HCT116 (cell line): ENCODE measurements around the gene TMEM86A. TPM values are rescaled to one million over a fixed set of nuclear protein-coding genes. Genes with fewer than 3 reads are reported as not detected.

Source experiments
- ATAC-seq: fragments of 200-7000 bp; cut with Tn5 transposase; 2 replicates; pipeline ENCODE4 v1.9.1; 2020; ENCODE audit warnings: mild to moderate bottlenecking, moderate library complexity
- BruUV-seq: library from RNA; stranded (reverse); fragments of 400-500 nt; replicated peaks from 2 replicates; lab custom pipeline; 2021; lab: Mats Ljungman, UMichigan
- CTCF ChIA-PET: fragments of 300-600 bp; sonication (Branson Sonifier 250); formaldehyde crosslinking; loops from one replicate; lab custom pipeline; 2021; ENCODE audit warnings: antibody characterized with exemption; lab: Charles Lee
- POLR2A ChIA-PET: fragments of 300-600, 350-600 bp; sonication (Branson Sonifier 250); formaldehyde crosslinking; loops from one replicate; lab custom pipeline; 2021; ENCODE audit warnings: antibody characterized with exemption; lab: Charles Lee
- RAD21 ChIA-PET, 2 experiments: fragments of 300-600 bp; sonication (Branson Sonifier 250); formaldehyde crosslinking; loops; one replicate each; lab custom pipeline; 2023; ENCODE audit warnings: low total read pairs in 2 of 2; ENCODE audit not compliant: uncharacterized antibody in 2 of 2, unreplicated experiment in 2 of 2, low non-redundant PET in 1 of 2; lab: Charles Lee
- DNase-seq: peaks from one replicate; pipeline ENCODE4 v3.0.0-alpha.2; 2010; ENCODE audit warnings: low read depth, low spot score
- H2AFZ ChIP-seq: fragments of 200-600 bp; shearing (Covaris generic), sonication (generic); 2 replicates; pipeline ENCODE4 v1.6.1; 2017; ENCODE audit warnings: low read depth, mixed run types, mixed read lengths, antibody characterized with exemption, low read length; ENCODE audit not compliant: poor library complexity, severe bottlenecking
- H3K27ac ChIP-seq: 2 replicates; pipeline ENCODE4 v1.5.1; 2012; ENCODE audit warnings: low read depth, low read length
- H3K27me3 ChIP-seq: fragments of 200-600 bp; sonication (generic); 2 replicates; pipeline ENCODE4 v1.6.1; 2016; ENCODE audit warnings: mixed run types, low read length, mixed read lengths; ENCODE audit not compliant: insufficient read depth
- H3K36me3 ChIP-seq, 2 experiments: fragments of 200-500 bp in 1 of 2; fragments of 200-600 bp in 1 of 2; sonication (Bioruptor generic) in 1 of 2; sonication (generic) in 1 of 2; 2 replicates each; pipeline versions ENCODE4 v1.5.1 to v1.6.1; 2014 to 2016; ENCODE audit warnings: low read length in 2 of 2, inconsistent platforms in 1 of 2, mixed read lengths in 1 of 2, mixed run types in 1 of 2; ENCODE audit not compliant: insufficient read depth in 2 of 2, control insufficient read depth in 1 of 2
- H3K4me1 ChIP-seq, 2 experiments: fragments of 200-600 bp in 1 of 2; sonication (generic) in 1 of 2; 2 replicates each; pipeline versions ENCODE4 v1.5.1 to v1.6.1; 2012 to 2017; ENCODE audit warnings: low read length in 2 of 2, inconsistent platforms in 1 of 2, mild to moderate bottlenecking in 1 of 2, mixed read lengths in 1 of 2, mixed run types in 1 of 2, moderate library complexity in 1 of 2; ENCODE audit not compliant: insufficient read depth in 2 of 2, control insufficient read depth in 1 of 2
- H3K4me2 ChIP-seq: fragments of 200-600 bp; sonication (generic); 2 replicates; pipeline ENCODE4 v1.6.1; 2017; ENCODE audit warnings: mixed run types, low read length, mixed read lengths
- H3K4me3 ChIP-seq, 2 experiments: fragments of 200-600 bp in 1 of 2; sonication (generic) in 1 of 2; replicated peaks in 1 of 2; 2 replicates each; pipeline ENCODE4 v1.5.1; 2011 to 2016; ENCODE audit warnings: low read length in 2 of 2, control low read depth in 1 of 2, low read depth in 1 of 2, mild to moderate bottlenecking in 1 of 2, mixed read lengths in 1 of 2, mixed run types in 1 of 2
- H3K79me2 ChIP-seq: fragments of 200-600 bp; sonication (generic); 2 replicates; pipeline ENCODE4 v1.6.1; 2017; ENCODE audit warnings: mild to moderate bottlenecking, mixed run types, low read length, moderate library complexity, mixed read lengths; ENCODE audit not compliant: insufficient read depth
- H3K9ac ChIP-seq: fragments of 200-600 bp; sonication (generic); 2 replicates; pipeline ENCODE4 v1.6.1; 2016; ENCODE audit warnings: low read length, mixed read lengths
- H3K9me2 ChIP-seq: fragments of 200-600 bp; sonication (generic), shearing (Covaris generic); 2 replicates; pipeline ENCODE4 v1.6.1; 2017; ENCODE audit warnings: mixed run types, mild to moderate bottlenecking, moderate library complexity; ENCODE audit not compliant: insufficient read depth
- H3K9me3 ChIP-seq, 2 experiments: fragments of 200-500 bp in 1 of 2; fragments of 200-600 bp in 1 of 2; sonication (Bioruptor generic) in 1 of 2; sonication (generic) in 1 of 2; 2 replicates each; pipeline ENCODE4 v1.6.1; 2014 to 2017; ENCODE audit warnings: low read length in 2 of 2, mixed read lengths in 2 of 2, inconsistent platforms in 1 of 2, low read depth in 1 of 2, mild to moderate bottlenecking in 1 of 2, mixed run types in 1 of 2, moderate library complexity in 1 of 2; ENCODE audit not compliant: control insufficient read depth in 1 of 2, insufficient read depth in 1 of 2
- H4K20me1 ChIP-seq: fragments of 200-600 bp; sonication (generic), shearing (Covaris generic); 2 replicates; pipeline ENCODE4 v1.6.1; 2017; ENCODE audit warnings: mixed run types, mild to moderate bottlenecking, moderate library complexity; ENCODE audit not compliant: insufficient read depth
- CBX3 ChIP-seq: IDR thresholded peaks from 2 replicates; pipeline ENCODE4 v1.6.1; 2012; ENCODE audit warnings: low read depth
- CEBPB ChIP-seq: IDR thresholded peaks from 2 replicates; pipeline ENCODE4 v1.6.1; 2012; ENCODE audit warnings: low read depth
- EGR1 ChIP-seq: IDR thresholded peaks from 2 replicates; pipeline ENCODE4 v1.6.1; 2012; ENCODE audit warnings: low read depth
- ELF1 ChIP-seq: IDR thresholded peaks from 2 replicates; pipeline ENCODE4 v1.6.1; 2012; ENCODE audit warnings: low read depth, borderline replicate concordance
- EZH2 ChIP-seq: fragments of 200-600 bp; sonication (generic); IDR thresholded peaks from 2 replicates; pipeline ENCODE4 v1.6.1; 2017; ENCODE audit warnings: antibody characterized with exemption, mixed run types
- FOSL1 ChIP-seq: IDR thresholded peaks from 2 replicates; pipeline ENCODE4 v1.6.1; 2012; ENCODE audit warnings: low read depth
- JUND ChIP-seq: IDR thresholded peaks from 2 replicates; pipeline ENCODE4 v1.6.1; 2012
- POLR2A ChIP-seq: IDR thresholded peaks from 2 replicates; pipeline ENCODE4 v1.7.0; 2011; ENCODE audit warnings: borderline replicate concordance; ENCODE audit not compliant: insufficient read depth, insufficient read length; ENCODE audit errors: extremely low read depth
- POLR2AphosphoS5 ChIP-seq: IDR thresholded peaks from 2 replicates; pipeline ENCODE4 v1.6.1; 2011; ENCODE audit warnings: mild to moderate bottlenecking, low read depth, low read length, moderate library complexity
- SP1 ChIP-seq: IDR thresholded peaks from 2 replicates; pipeline ENCODE4 v1.6.1; 2012; ENCODE audit warnings: low read depth
- SRF ChIP-seq: IDR thresholded peaks from 2 replicates; pipeline ENCODE4 v1.6.1; 2012; ENCODE audit warnings: low read depth
- TCF7L2 ChIP-seq: IDR thresholded peaks from 2 replicates; pipeline ENCODE4 v1.7.0; 2011; ENCODE audit warnings: borderline replicate concordance, inconsistent platforms; ENCODE audit not compliant: insufficient read depth, insufficient read length; ENCODE audit errors: extremely low read depth
- ZNF274 ChIP-seq: fragments of 200-500 bp; sonication (Bioruptor generic); IDR thresholded peaks from 2 replicates; pipeline ENCODE4 v1.6.1; 2014; ENCODE audit warnings: mild to moderate bottlenecking, low read depth, low read length, inconsistent platforms
- intact Hi-C: fragments of 100-400 bp; cut with micrococcal nuclease; formaldehyde crosslinking; loops from 2 replicates; pipeline ENCODE4 v1.10.0; 2022
- total RNA-seq: library from RNA; stranded (reverse); gene quantifications from one replicate; pipeline ENCODE4 v1.2.1, GENCODE V29; 2021; ENCODE audit not compliant: unreplicated experiment
- TF ChIP-seq, protein P1 (sequence below): IDR thresholded peaks from 2 replicates; pipeline ENCODE4 v1.6.1; 2012; ENCODE audit warnings: low read depth
- TF ChIP-seq, protein P2 (sequence below), 3 experiments: fragments of 200-600 bp in 1 of 3; sonication (generic) in 1 of 3; IDR thresholded peaks in 2 of 3; conservative IDR thresholded peaks in 1 of 3; 2 replicates each; pipeline ENCODE4 v1.5.1; 2012 to 2017; ENCODE audit warnings: low read depth in 2 of 3, low read length in 2 of 3, antibody characterized with exemption in 1 of 3, borderline replicate concordance in 1 of 3, control low read depth in 1 of 3, mild to moderate bottlenecking in 1 of 3, mixed read lengths in 1 of 3, mixed run types in 1 of 3, moderate library complexity in 1 of 3; ENCODE audit not compliant: insufficient read depth in 1 of 3
- TF ChIP-seq, protein P3 (sequence below): IDR thresholded peaks from 2 replicates; pipeline ENCODE4 v1.6.1; 2011; ENCODE audit warnings: mild to moderate bottlenecking, low read length, moderate library complexity; ENCODE audit not compliant: insufficient replicate concordance; ENCODE audit errors: extremely low read depth
- TF ChIP-seq, protein P4 (sequence below): IDR thresholded peaks from 2 replicates; pipeline ENCODE4 v1.6.1; 2012
- TF ChIP-seq, protein P5 (sequence below): IDR thresholded peaks from 2 replicates; pipeline ENCODE4 v1.6.1; 2012

Gene TMEM86A
- total RNA-seq, 1 experiment from 2014 or later, result 2.0 TPM

DNA sequence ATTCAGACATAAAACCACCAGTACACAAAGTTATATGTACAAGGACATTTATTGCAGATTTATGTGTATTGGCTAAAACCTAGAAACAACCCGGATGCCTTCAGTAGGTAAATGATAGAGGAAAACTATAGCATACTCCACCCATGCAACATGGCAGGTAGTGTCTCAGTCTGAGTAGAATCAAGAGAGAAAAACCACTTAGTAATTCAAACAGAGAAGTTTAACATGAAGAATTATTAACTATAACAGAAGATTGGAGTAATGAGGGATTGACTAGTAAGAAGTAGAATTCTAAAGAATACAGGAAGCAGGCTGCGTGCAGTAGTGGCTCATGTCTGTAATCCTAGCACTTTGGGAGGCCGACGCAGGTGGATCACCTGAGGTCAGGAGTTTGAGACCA lies 48.2 kb upstream of the TMEM86A start:
- Histone ChIP-seq H3K9ac (no peak overlapping the region), H3K27me3 (no peaks in the 10 kb centered on the region), H3K9me3 (no peaks in the 10 kb centered on the region), H3K9me2 (no peaks in the 10 kb centered on the region), H3K36me3 (no peaks in the 10 kb centered on the region), H3K27ac (no peak overlapping the region), H3K79me2 (no peaks in the 10 kb centered on the region), H4K20me1 (no peaks in the 10 kb centered on the region), H2AFZ (no peak overlapping the region), H3K4me2 (no peak overlapping the region), H3K4me3 (no peak overlapping the region), H3K4me1 (no peaks in the 10 kb centered on the region; a peak in 1 of 4 replicates)
- no peak for TF ChIP-seq TCF7L2
- TF ChIP-seq ZNF274, result no peak
- TF ChIP-seq, protein P1, sequence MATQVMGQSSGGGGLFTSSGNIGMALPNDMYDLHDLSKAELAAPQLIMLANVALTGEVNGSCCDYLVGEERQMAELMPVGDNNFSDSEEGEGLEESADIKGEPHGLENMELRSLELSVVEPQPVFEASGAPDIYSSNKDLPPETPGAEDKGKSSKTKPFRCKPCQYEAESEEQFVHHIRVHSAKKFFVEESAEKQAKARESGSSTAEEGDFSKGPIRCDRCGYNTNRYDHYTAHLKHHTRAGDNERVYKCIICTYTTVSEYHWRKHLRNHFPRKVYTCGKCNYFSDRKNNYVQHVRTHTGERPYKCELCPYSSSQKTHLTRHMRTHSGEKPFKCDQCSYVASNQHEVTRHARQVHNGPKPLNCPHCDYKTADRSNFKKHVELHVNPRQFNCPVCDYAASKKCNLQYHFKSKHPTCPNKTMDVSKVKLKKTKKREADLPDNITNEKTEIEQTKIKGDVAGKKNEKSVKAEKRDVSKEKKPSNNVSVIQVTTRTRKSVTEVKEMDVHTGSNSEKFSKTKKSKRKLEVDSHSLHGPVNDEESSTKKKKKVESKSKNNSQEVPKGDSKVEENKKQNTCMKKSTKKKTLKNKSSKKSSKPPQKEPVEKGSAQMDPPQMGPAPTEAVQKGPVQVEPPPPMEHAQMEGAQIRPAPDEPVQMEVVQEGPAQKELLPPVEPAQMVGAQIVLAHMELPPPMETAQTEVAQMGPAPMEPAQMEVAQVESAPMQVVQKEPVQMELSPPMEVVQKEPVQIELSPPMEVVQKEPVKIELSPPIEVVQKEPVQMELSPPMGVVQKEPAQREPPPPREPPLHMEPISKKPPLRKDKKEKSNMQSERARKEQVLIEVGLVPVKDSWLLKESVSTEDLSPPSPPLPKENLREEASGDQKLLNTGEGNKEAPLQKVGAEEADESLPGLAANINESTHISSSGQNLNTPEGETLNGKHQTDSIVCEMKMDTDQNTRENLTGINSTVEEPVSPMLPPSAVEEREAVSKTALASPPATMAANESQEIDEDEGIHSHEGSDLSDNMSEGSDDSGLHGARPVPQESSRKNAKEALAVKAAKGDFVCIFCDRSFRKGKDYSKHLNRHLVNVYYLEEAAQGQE, result no peak
- TF ChIP-seq, protein P2, sequence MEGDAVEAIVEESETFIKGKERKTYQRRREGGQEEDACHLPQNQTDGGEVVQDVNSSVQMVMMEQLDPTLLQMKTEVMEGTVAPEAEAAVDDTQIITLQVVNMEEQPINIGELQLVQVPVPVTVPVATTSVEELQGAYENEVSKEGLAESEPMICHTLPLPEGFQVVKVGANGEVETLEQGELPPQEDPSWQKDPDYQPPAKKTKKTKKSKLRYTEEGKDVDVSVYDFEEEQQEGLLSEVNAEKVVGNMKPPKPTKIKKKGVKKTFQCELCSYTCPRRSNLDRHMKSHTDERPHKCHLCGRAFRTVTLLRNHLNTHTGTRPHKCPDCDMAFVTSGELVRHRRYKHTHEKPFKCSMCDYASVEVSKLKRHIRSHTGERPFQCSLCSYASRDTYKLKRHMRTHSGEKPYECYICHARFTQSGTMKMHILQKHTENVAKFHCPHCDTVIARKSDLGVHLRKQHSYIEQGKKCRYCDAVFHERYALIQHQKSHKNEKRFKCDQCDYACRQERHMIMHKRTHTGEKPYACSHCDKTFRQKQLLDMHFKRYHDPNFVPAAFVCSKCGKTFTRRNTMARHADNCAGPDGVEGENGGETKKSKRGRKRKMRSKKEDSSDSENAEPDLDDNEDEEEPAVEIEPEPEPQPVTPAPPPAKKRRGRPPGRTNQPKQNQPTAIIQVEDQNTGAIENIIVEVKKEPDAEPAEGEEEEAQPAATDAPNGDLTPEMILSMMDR (IDR thresholded peaks at IDR 0.05 in 2 of 3, conservative IDR thresholded peaks at IDR 0.05 in 1 of 3; ENCODE audit: borderline replicate concordance in 1 of 3, insufficient read depth in 1 of 3, low read depth in 2 of 3, low read length in 2 of 3), result no peak
- TF ChIP-seq, protein P3, sequence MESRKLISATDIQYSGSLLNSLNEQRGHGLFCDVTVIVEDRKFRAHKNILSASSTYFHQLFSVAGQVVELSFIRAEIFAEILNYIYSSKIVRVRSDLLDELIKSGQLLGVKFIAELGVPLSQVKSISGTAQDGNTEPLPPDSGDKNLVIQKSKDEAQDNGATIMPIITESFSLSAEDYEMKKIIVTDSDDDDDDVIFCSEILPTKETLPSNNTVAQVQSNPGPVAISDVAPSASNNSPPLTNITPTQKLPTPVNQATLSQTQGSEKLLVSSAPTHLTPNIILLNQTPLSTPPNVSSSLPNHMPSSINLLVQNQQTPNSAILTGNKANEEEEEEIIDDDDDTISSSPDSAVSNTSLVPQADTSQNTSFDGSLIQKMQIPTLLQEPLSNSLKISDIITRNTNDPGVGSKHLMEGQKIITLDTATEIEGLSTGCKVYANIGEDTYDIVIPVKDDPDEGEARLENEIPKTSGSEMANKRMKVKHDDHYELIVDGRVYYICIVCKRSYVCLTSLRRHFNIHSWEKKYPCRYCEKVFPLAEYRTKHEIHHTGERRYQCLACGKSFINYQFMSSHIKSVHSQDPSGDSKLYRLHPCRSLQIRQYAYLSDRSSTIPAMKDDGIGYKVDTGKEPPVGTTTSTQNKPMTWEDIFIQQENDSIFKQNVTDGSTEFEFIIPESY, result no peak
- TF ChIP-seq CBX3, result no peak
- TF ChIP-seq FOSL1, result no peak
- TF ChIP-seq, protein P4, sequence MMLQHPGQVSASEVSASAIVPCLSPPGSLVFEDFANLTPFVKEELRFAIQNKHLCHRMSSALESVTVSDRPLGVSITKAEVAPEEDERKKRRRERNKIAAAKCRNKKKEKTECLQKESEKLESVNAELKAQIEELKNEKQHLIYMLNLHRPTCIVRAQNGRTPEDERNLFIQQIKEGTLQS, result no peak
- no peak for TF ChIP-seq SP1
- TF ChIP-seq, protein P5, sequence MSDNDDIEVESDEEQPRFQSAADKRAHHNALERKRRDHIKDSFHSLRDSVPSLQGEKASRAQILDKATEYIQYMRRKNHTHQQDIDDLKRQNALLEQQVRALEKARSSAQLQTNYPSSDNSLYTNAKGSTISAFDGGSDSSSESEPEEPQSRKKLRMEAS, result no peak
- no peak for TF ChIP-seq ELF1
- TF ChIP-seq SRF, result no peak
- no peak for TF ChIP-seq EZH2
- TF ChIP-seq CEBPB, result no peak
- no peak for TF ChIP-seq POLR2AphosphoS5
- no peak for TF ChIP-seq EGR1
- TF ChIP-seq POLR2A, result no peak
- no peak for TF ChIP-seq JUND
- ATAC-seq, result no peak
- BruUV-seq, result no TSS peak
- RAD21 ChIA-PET, result no interaction called here
- CTCF ChIA-PET, result interaction anchor here (2.4 kb wide), 1 partner anchor 535 kb away, joined by 9 read pairs; no protein-coding TSS in a partner anchor
- intact Hi-C loops, result loop anchor here (5.0 kb wide), 1 partner anchor 713 kb away; no protein-coding TSS in a partner anchor
- POLR2A ChIA-PET, result no interaction called here
- no peak for DNase-seq
